HepG2 (cell line): ENCODE results near the gene CRISP3. TPM values are rescaled to one million over a fixed set of nuclear protein-coding genes. Genes with fewer than 3 reads are reported as not detected.

Experiments used
- CREB1 ChIP-seq, 2 experiments: fragments of 450-650 bp in 1 of 2; IDR thresholded peaks; 2 replicates each; pipeline ENCODE4 v1.6.1; 2016 to 2017; ENCODE audit warnings: control low read depth in 1 of 2, mild to moderate bottlenecking in 1 of 2, missing compliant biosample characterization in 1 of 2, missing genetic modification characterization in 1 of 2
- KDM3A ChIP-seq: IDR thresholded peaks from 2 replicates; pipeline ENCODE4 v1.6.1; 2018; ENCODE audit warnings: low read depth, missing compliant biosample characterization
- LCORL ChIP-seq, 2 experiments: fragments of 450-650 bp in 1 of 2; sonication (generic) in 1 of 2; formaldehyde crosslinking in 1 of 2; IDR thresholded peaks; 2 replicates each; pipeline versions ENCODE4 v1.5.0 to v1.6.1; 2017 to 2020; ENCODE audit warnings: antibody characterized with exemption in 1 of 2, missing genetic modification reagents in 1 of 2
- MIXL1 ChIP-seq: IDR thresholded peaks from 2 replicates; pipeline ENCODE4 v1.6.1; 2016
- POGZ ChIP-seq: sonication (generic); formaldehyde crosslinking; IDR thresholded peaks from 2 replicates; pipeline ENCODE4 v1.4.0; 2020; ENCODE audit warnings: mild to moderate bottlenecking, missing genetic modification reagents
- RCOR2 ChIP-seq: IDR thresholded peaks from 2 replicates; pipeline ENCODE4 v1.6.1; 2016; ENCODE audit warnings: missing biosample characterization, missing genetic modification reagents
- SMAD3 ChIP-seq: sonication (generic); formaldehyde crosslinking; IDR thresholded peaks from 2 replicates; pipeline ENCODE4 v1.4.0; 2020; ENCODE audit warnings: missing genetic modification reagents
- SOX5 ChIP-seq: IDR thresholded peaks from 2 replicates; pipeline ENCODE4 v1.6.1; 2016; ENCODE audit warnings: borderline replicate concordance
- STAG1 ChIP-seq: sonication (generic); formaldehyde crosslinking; IDR thresholded peaks from 2 replicates; pipeline ENCODE4 v1.4.0; 2020; ENCODE audit warnings: missing genetic modification reagents
- ZFP36 ChIP-seq: fragments of 150-350 bp; IDR thresholded peaks from 2 replicates; pipeline ENCODE4 v1.6.1; 2018; ENCODE audit warnings: borderline replicate concordance, low read length, low read depth; ENCODE audit not compliant: partially characterized antibody
- ZNF12 ChIP-seq: sonication (generic); formaldehyde crosslinking; IDR thresholded peaks from 2 replicates; pipeline ENCODE4 v1.5.0; 2020; ENCODE audit warnings: missing genetic modification reagents
- ZNF263 ChIP-seq: sonication (generic); formaldehyde crosslinking; IDR thresholded peaks from 2 replicates; pipeline ENCODE4 v1.4.0; 2020; ENCODE audit warnings: missing genetic modification reagents
- ZNF644 ChIP-seq: IDR thresholded peaks from 2 replicates; pipeline ENCODE4 v1.6.1; 2016; ENCODE audit warnings: low read depth
- polyA plus RNA-seq, 8 experiments: library from polyadenylated mRNA; depleted of rRNA in 3 of 8; stranded (reverse) in 7 of 8; unstranded in 1 of 8; fragments of >200 nt; fragmentation: Illumina TruSeq in 4 of 8; extraction: Trizol in 4 of 8; gene quantifications; 2 replicates each; pipeline versions ENCODE4 v1.2.1 to v1.2.3, GENCODE V29; 2011 to 2016; ENCODE audit warnings: low read depth in 4 of 8, missing spikeins in 1 of 8, mixed read lengths in 1 of 8; ENCODE audit not compliant: insufficient read depth in 1 of 8
- total RNA-seq, 5 experiments: library from RNA; depleted of rRNA; stranded (reverse); fragments of >200 nt; fragmentation: Illumina TruSeq; extraction: Trizol; gene quantifications; 2 replicates each; pipeline ENCODE4 v1.2.3, GENCODE V29; 2016; ENCODE audit warnings: low read depth in 1 of 5
- TF ChIP-seq, protein P1 (sequence below): IDR thresholded peaks from 2 replicates; pipeline ENCODE4 v1.6.1; 2016; ENCODE audit warnings: mild to moderate bottlenecking
- TF ChIP-seq, protein P2 (sequence below): sonication (generic); formaldehyde crosslinking; IDR thresholded peaks from 2 replicates; pipeline ENCODE4 v1.4.0; 2020; ENCODE audit warnings: missing genetic modification reagents
- TF ChIP-seq, protein P3 (sequence below): sonication (generic); formaldehyde crosslinking; IDR thresholded peaks from 2 replicates; pipeline ENCODE4 v1.4.0; 2020; ENCODE audit warnings: missing genetic modification reagents

Gene CRISP3
- total and polyA plus RNA-seq, 2 of the 13 experiments (the other 11 are each of a cell fraction or from before 2014, with no cell fraction given): not detected

DNA sequence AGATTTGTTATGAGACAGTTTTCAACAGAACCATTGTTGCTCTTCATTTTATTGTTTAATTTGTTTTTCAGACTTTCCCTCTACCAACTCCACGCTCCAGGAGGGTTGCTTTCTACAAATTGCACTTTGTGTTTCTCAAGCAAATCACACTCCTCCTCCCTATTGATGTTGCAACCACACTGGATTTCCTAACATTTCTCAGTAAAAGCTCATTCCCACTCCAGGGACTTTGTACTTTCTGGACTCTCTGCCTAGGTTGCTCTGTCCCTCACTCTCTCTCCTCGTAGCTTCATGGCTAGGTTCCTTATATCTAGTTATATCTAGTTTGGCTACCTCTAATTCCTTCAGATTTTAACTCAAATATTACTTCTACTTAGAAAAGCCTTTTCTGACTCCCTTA lies 22.6 kb upstream of the CRISP3 start (continued):
- TF ChIP-seq MIXL1 (CRISPR knock-in tag): peak; percentile 90
- TF ChIP-seq STAG1: no peak
- peak; percentile 82; the same call in 1 of the 2 replicates for TF ChIP-seq ZNF263
- TF ChIP-seq CREB1 (IDR thresholded peaks at IDR 0.05): no peak
- TF ChIP-seq CREB1 (CRISPR knock-in tag; IDR thresholded peaks at IDR 0.05): peak; percentile 68
- TF ChIP-seq RCOR2: peak; percentile 82
- TF ChIP-seq ZNF644 (CRISPR knock-in tag): peak; percentile 98
- TF ChIP-seq KDM3A (CRISPR knock-in tag): peak; percentile 65; the same call in 1 of the 2 replicates
- TF ChIP-seq, protein P1, sequence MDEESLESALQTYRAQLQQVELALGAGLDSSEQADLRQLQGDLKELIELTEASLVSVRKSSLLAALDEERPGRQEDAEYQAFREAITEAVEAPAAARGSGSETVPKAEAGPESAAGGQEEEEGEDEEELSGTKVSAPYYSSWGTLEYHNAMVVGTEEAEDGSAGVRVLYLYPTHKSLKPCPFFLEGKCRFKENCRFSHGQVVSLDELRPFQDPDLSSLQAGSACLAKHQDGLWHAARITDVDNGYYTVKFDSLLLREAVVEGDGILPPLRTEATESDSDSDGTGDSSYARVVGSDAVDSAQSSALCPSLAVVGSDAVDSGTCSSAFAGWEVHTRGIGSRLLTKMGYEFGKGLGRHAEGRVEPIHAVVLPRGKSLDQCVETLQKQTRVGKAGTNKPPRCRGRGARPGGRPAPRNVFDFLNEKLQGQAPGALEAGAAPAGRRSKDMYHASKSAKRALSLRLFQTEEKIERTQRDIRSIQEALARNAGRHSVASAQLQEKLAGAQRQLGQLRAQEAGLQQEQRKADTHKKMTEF (CRISPR knock-in tag): peak; percentile 87
- TF ChIP-seq SOX5 (CRISPR knock-in tag): peak; percentile 87
- peak; percentile 88 for TF ChIP-seq POGZ (CRISPR knock-in tag)
- TF ChIP-seq, protein P2, sequence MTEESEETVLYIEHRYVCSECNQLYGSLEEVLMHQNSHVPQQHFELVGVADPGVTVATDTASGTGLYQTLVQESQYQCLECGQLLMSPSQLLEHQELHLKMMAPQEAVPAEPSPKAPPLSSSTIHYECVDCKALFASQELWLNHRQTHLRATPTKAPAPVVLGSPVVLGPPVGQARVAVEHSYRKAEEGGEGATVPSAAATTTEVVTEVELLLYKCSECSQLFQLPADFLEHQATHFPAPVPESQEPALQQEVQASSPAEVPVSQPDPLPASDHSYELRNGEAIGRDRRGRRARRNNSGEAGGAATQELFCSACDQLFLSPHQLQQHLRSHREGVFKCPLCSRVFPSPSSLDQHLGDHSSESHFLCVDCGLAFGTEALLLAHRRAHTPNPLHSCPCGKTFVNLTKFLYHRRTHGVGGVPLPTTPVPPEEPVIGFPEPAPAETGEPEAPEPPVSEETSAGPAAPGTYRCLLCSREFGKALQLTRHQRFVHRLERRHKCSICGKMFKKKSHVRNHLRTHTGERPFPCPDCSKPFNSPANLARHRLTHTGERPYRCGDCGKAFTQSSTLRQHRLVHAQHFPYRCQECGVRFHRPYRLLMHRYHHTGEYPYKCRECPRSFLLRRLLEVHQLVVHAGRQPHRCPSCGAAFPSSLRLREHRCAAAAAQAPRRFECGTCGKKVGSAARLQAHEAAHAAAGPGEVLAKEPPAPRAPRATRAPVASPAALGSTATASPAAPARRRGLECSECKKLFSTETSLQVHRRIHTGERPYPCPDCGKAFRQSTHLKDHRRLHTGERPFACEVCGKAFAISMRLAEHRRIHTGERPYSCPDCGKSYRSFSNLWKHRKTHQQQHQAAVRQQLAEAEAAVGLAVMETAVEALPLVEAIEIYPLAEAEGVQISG: peak; percentile 36; the same call in 1 of the 2 replicates
- TF ChIP-seq, protein P3, sequence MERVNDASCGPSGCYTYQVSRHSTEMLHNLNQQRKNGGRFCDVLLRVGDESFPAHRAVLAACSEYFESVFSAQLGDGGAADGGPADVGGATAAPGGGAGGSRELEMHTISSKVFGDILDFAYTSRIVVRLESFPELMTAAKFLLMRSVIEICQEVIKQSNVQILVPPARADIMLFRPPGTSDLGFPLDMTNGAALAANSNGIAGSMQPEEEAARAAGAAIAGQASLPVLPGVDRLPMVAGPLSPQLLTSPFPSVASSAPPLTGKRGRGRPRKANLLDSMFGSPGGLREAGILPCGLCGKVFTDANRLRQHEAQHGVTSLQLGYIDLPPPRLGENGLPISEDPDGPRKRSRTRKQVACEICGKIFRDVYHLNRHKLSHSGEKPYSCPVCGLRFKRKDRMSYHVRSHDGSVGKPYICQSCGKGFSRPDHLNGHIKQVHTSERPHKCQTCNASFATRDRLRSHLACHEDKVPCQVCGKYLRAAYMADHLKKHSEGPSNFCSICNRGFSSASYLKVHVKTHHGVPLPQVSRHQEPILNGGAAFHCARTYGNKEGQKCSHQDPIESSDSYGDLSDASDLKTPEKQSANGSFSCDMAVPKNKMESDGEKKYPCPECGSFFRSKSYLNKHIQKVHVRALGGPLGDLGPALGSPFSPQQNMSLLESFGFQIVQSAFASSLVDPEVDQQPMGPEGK: peak; percentile 70
- 0 out of 2 replicates have a peak, but pooled peaks have one; percentile 33 for TF ChIP-seq LCORL (IDR thresholded peaks at IDR 0.05)
- TF ChIP-seq LCORL (CRISPR knock-in tag; IDR thresholded peaks at IDR 0.05): no peak
- TF ChIP-seq ZFP36: peak; percentile 18
- peak; percentile 83 for TF ChIP-seq ZNF12 (CRISPR knock-in tag)
- TF ChIP-seq SMAD3 (CRISPR knock-in tag): peak; percentile 72; the same call in 1 of the 2 replicates
- TF ChIP-seq, all 625 proteins: peak for 134
